GM12875 (cell line): Measurements from ENCODE around the gene CCDC154.

Experiments
- H3K4me3 ChIP-seq: one replicate; pipeline ENCODE4 v1.5.1; 2011; ENCODE audit warnings: low read depth, low read length, control low read depth
- TF ChIP-seq, protein P1 (sequence below): IDR thresholded peaks from 2 replicates; pipeline ENCODE4 v1.5.1; 2011; ENCODE audit warnings: low read depth, mild to moderate bottlenecking, control low read depth, inconsistent platforms, low read length, moderate library complexity, borderline replicate concordance; ENCODE audit not compliant: insufficient read depth

The CCDC154 gene

DNA sequence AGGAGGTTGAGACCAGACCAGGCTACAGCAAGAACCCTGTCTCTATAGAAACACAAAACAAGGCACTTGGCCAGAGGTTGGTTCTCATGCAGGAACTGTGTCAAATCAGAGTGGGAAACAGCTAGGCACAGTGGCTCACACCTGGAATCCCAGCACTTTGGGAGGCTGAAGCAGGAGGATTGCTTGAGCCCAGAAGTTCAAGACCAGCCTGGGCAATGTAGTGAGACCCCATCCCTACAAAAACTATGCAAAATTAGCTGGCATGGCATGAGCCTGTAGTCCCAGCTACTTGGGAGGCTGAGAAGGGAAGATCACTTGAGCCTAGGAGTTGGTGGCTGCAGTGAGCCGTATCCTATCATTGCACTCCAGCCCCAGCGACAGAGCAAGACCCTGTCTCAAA, 31.5 kb downstream of the CCDC154 start:
- TF ChIP-seq, protein P1, sequence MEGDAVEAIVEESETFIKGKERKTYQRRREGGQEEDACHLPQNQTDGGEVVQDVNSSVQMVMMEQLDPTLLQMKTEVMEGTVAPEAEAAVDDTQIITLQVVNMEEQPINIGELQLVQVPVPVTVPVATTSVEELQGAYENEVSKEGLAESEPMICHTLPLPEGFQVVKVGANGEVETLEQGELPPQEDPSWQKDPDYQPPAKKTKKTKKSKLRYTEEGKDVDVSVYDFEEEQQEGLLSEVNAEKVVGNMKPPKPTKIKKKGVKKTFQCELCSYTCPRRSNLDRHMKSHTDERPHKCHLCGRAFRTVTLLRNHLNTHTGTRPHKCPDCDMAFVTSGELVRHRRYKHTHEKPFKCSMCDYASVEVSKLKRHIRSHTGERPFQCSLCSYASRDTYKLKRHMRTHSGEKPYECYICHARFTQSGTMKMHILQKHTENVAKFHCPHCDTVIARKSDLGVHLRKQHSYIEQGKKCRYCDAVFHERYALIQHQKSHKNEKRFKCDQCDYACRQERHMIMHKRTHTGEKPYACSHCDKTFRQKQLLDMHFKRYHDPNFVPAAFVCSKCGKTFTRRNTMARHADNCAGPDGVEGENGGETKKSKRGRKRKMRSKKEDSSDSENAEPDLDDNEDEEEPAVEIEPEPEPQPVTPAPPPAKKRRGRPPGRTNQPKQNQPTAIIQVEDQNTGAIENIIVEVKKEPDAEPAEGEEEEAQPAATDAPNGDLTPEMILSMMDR: no peak
- H3K4me3 ChIP-seq: no peak overlapping the region

DNA sequence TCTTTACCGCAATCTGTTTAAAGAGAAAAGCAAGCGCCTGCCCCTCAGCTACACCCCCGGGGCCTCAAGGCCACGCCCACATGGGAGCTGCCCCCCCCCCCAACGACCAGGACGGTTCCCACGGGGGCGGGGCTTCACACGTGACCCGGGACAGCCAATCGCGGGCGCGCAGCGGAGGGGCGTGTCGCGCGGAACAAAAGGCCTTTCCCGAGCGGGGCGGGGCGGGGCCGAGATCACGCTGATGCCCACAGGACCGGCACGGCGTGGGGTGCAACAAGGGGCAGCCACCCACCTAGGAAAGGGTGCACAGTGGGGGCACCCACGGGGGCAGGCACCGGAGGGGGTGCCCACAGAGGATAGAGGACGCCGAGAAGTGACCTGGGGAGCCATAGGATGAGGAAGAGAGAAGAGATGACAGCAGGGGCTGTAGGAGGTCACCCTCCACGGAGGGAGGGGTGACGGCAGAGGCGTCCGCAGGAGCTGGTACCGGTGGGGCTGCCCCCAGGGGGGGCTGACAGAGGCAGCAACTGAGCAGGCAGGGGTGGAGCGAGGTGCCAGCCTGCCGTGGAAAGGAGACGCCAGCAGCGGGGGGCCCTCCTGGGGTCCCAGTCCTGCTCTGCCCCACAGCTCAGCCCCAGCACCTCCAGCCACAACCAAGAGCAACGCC, 36.1 kb downstream of the CCDC154 start:
- H3K4me3 ChIP-seq: peak overlapping the region; percentile 61
- TF ChIP-seq, protein P1: no peak

DNA sequence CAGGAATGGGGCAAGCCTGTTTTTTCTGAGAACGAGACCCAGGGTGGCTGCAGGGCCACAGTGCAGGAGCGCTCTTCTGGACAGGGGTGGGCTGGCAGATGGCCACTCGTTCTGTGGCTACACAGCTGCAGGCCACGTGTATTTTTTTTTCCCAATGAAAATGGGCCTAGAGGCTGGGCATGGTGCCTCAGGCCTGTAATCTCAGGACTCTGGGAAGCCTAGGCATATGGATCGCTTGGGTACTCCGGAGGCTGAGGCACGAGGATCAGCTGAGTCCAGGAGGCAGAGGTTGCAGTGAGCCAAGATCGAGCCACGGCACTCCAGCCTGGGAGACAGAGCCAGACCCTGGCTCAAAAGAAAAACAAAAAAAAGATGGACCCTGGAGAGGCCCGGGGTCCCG, 36.6 kb downstream of the CCDC154 start:
- peak overlapping the region; percentile 61 for H3K4me3 ChIP-seq
- TF ChIP-seq, protein P1: no peak

DNA sequence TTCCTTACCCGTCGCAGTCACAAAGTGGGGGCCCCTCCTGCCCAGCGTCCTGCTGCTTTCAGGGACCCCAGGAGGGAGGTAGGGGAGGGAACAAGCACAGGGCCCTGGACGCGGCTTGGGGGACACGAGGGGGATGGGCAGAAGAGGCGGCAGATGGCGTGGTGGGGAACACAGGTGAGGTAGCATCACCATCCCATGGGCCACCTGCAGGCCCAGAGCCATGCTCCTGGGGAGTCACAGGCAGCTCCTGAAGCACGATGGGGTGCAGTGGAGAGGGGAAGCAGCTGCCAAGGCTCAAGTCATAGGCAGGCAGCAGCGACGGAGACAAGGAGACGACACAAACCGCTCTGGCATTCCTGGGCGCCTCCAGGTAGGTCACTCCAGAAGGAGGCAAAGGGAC, 40.6 kb downstream of the CCDC154 start:
- TF ChIP-seq, protein P1: no peak
- no peak overlapping the region for H3K4me3 ChIP-seq

DNA sequence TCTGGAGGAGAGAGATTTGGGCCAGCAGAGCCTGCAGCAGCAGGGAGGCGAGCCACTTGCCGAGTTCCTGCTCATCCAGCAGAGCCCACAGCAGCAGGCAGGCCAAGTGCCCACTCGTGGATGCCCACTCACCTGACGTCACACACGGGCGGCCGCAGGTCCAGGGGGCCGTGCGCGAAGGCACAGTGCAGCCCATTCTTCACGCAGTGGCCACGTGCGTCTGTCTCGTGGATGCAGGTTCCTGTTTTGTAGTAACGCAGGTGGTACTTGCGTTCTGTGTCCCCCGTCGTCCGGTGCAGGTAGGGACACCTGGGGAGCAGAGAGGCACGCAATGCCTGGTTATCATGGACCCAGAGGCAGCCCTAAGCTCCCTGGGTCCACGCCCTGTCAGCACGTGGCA, 41.3 kb downstream of the CCDC154 start:
- TF ChIP-seq, protein P1: no peak
- no peak overlapping the region for H3K4me3 ChIP-seq

DNA sequence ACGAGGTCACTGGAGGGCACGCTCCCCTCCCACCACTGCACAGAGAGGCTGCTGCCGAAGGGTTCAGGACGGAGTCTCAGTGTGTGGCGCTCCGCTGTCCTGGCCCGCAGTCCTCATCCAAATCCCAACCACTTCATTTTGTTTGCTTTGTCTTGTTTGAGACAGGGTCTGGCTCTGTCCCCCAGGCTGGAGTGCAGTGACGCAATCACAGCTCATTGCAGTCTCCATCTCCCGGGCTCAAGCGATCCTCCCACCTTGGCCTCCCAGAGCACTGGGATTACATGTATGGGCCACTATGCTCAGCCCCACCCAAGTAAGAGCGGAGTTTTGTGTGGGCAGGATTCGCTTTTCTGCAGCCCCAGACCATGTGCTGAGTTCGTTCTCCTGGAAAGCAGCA, 42.6 kb downstream of the CCDC154 start:
- TF ChIP-seq, protein P1: no peak
- H3K4me3 ChIP-seq: no peak overlapping the region

DNA sequence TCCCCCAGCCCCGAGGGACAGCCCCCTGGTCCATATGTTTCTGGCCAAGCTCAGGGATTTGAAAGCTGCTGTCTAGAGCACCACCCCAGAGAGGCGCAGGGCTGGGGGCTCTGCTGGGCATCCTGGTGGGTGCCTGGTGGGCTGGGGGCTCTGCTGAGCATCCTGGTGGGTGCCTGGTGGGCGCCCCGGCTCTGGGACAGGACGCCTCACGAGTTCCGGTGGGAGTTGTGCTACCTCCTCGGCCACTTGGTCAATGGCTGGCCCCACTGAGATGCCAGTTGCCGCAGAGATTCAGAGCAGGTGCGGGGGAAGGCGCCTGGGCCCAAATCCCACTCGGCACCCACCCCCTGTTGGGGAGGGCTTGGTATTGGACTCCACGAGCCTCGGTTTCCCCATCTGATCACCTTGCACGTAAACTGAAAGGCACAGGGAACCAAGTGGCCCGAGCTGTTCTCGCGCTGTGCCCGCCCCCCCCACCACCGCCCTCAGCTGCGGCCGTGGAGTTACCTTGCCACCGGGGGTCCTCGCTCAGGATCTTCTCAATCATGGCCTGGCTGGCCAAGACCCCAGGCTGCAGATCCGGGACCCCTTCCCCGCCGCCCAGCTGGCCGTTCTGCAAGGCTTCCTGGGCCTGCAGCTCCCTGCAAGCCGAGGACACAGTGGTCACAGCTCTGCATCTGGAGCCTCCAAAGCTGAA, 43.1 kb downstream of the CCDC154 start:
- TF ChIP-seq, protein P1: no peak
- no peak overlapping the region for H3K4me3 ChIP-seq
